NOMO-1 treated with dmso at 0.1 percent for 144 hours (cell line): Measurements from ENCODE around the gene FCER2.

Experiments used
- DNase-seq: peaks from one replicate; lab custom pipeline; 2025; ENCODE audit not compliant: unreplicated experiment; lab: John Stamatoyannopoulos, UW

FCER2 gene

DNA sequence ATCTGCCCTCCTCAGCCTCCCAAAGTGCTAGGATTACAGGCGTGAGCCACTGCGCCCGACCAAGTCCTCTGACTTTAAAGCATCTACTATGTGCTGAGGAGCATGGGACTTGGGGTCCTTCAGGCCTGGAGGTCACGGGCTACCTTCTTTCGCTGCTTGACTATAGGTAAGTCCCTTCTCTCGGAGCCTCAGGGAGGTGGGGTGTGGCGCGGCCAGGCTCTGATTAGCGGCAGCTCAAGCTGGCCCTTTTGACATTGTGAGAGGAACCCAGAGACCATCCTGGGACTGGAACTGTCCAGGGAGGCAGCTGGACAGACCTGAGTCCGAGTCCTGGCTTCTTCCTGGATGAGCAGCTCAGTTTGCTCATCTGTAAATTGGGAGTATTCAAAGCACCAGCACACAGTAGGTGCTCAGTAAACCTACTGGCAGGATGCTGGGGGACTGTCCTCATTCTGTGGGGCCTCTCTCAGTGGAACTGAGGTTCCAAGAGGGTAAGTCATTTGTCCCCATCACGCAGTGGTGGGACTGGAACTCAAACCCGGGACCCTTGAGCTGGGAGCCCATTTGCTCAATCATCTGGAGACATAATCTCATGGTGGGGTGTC lies 780 bp downstream of the FCER2 start:
- no peak for DNase-seq

DNA sequence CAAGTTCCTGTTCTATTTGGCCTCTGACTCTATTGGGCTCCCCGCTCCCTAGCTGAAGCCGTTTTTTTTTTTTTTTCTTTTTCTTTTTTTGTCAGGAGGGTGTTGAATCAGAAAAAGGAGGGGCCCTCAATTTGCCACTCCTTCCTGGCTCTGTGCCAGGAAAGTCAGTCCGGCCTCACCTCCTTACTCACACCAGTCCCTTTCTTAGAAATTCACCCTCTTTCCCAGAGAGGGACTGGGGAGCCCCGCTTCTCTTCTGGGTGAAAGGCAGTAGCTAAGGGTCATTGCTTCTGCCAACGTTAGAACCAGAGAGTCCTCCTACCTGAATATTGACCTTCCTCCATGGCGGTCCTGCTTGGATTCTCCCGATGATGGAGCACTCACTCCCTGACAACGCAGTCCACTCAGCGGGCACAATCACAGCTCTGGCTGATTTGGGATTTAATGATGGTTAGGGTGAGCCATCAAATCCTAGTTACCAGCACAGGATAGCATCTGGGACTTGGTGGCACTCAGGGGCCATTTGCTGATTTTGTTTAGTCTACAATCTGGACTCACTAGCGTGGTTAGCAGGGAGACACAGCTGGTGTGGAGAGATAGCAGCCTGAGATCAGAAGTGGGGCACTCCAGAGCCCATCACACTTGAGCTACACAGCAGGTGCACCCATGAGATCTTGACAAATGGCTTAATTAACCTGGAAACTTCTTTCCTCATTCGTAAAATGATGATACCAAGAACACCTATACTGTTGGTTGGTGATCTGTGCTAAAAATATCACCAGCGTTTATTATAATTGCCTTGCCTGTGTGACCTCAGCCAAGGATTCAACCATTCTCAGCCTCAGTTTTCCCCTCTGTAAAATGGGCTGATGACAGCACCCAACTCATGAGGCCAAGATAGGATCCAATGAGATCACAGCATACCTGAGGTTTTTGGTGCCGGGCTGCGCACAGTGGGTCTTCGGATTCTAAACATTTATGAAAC lies 2.2 kb downstream of the FCER2 start:
- no peak for DNase-seq

DNA sequence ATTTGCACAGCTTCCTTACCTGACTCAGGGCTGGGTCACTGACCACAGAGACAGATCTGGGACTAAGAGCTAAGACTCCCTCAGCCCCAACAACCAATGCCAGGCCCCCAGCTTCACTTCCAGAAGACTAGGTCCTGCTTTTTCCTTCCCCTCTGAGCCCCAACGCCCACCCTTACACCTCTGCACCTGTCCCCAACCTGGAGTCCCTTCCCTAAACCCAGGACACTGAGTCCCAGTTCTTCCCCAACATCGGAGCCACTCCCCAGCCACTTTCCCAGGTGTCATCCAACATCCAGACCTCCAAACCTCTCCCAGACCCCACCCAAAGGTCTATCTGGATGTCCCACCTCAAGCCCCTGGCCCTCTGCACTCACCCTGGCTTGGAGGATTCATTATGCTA lies 2.9 kb downstream of the FCER2 start:
- no peak for DNase-seq

DNA sequence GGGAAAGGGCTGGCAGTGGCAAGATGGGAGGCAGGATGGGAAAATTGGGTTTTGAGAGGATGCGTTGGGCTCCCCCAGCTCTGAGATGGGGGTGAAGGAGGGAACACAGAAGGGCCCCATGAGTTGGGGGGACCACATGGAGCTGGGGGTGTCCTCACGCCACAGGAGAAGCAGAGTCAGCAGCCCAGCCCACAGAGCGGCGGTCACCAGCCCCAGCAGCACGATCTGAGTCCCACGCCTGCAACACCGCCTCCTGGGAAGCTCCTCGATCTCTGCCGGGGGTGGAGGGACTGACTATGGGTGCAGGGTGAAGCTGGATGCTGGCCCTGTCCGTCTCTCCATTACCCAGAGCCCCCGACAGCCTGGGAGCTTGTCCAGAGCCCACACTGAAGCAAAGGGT lies 3.3 kb downstream of the FCER2 start:
- no peak for DNase-seq

GRCh38 chr19:7697721-7698287 lies 4.1 kb downstream of the FCER2 start:
- no peak for DNase-seq

- no peak for DNase-seq
Observed at GRCh38 chr19:7694499-7694898, 7.4 kb downstream of the FCER2 start.

DNA sequence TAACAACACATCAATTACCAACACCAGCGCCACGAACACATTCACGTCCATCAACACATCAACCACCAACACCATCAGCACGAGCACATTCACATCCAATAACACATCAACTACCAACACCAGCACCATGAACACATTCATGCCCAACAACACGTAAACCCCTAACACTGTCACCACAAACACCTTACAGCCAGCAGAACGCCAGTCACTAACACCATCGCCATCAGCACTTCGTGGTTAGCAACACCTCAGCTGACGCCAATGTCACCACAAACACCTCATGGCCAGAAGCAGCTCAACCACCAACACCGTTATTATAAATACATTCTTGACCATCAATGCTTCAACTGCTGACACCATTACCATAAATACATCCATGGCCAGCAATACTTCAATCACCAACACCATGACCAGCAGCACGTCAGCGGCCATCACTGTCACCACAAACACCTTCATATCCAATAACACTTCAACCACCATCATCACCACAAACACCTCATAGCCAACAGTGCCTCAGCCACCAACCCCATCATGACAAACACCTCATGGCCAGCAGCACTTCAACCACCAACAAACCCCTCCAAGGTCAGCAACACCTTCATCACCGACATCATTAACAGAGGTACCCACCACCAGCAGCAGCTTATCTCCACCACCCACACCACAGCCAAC lies 9.4 kb downstream of the FCER2 start:
- no peak for DNase-seq

DNA sequence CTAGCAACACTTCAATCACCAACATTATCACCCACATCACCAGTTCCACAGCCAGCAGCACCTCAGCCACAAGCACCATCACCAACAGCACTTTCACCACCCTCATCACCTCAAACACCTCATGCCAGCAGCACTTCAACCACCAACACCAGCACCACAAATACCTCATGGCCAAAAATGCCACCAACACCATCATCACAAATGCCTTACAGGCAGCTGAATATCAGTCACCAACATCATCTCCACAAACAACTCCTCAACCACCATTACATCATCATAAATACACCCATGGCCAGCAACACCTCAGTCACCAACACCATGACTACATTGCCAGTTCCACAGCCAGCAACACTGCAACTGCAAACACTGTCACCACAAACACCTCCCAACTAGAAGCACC lies 10.4 kb downstream of the FCER2 start:
- DNase-seq, result no peak

DNA sequence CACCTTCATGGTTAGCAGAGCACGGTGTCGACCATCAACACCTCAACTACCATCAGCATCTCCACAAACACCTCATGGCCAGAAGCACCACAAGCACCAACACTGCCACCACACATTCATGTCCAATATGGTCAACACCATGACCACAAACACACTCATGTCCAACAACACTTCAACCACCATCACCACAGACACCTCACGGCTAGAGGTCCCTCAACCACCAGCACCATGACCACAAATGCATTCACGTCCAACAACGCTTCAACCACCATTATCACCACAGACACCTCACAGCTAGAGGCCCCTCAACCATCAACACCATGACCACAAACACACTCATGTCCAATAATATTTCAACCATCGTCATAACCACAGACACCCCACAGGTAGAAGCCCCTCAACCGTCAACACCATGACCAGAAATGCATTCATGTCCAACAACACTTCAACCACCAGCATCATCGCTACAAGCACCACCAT lies 11.1 kb downstream of the FCER2 start:
- no peak for DNase-seq

DNA sequence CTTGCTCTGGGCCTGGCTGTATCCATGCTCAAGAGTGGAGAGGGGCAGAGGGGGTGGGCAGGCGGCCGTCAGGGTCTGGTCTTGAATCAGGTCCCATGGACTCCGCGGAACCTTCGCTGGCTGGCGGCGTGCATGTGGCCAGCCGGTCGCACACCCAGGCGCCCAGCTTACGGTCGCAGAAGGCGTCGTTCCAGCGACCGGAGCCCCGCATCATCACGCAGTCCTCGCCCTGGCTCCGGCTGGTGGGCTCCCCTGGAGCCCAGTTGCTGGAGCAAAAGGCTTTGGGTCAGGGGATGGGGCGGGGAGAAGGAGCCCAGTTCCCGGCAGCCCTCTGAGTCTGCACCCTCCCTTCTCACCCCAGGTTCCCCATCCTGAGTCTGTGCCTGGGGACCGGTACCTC lies 12.8 kb downstream of the FCER2 start:
- DNase-seq, result no peak

DNA sequence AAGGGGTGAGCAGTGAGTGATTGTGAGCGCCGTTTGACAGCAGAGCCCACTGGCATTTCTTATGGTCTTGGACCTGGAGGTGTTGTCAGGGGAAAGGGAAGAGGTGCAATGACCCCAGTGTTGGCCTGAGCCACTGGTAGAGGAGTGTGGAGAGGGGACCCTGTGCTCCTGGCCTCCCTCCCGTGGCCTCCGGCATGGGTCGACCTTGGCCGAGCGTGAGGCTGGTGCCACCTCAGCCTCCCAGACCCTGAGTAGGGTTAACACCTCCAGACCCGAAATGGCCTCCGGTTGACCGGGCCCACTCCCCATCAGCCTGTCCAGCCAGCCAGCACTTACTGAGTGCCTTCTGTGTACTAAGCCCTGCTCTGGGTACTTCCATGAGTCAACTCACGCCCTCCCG lies 14.8 kb downstream of the FCER2 start:
- no peak for DNase-seq

DNA sequence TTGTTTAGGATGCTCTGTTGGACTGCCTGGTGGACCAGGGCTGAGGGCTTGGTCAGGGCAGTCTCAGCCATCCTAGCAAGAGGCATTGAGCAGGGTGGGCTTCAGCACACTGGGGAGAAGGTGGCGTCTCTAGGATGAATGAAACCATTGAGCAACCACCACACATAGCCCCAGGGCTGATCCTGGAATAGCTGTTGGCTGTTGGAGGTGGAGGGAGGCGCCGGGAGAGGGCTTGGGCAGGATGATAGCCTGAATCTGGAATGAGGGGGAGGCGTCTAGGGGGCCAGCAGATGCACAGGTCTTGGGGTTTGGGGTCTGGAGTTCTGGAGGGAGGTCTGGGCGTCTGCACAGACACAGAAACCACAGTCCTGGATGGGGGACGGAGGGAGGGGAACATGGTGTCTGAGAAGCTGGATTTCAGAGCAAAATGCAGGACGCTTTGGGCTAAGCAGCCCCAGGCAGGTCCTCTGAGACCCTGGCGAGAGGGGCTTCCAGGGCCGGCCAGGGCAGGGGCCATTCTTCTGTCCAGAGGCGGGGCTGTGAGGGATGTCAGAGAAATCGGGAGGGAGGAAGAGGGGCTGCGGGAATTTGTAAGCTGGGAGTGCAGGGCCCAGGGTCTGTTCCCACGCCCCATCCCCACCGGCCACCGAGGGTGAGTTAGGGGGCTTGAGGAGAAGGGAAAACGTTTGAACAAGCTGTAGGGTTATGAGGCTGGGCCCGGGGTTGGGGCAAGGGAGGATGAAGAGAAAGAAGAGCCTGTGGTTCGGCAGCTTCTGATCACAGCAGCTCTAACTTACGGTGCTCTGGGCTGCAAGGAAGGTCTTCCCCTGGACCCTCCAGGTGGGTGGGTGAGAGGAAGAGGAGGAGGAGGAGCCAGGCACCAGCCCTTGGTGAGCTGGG lies 16.1 kb downstream of the FCER2 start:
- no peak for DNase-seq

GRCh38 chr19:7682175-7682855 lies 19.6 kb downstream of the FCER2 start:
- DNase-seq, result no peak

- DNase-seq, result peak; percentile 94
Observed at GRCh38 chr19:7681340-7682174, 20.4 kb downstream of the FCER2 start.

DNA sequence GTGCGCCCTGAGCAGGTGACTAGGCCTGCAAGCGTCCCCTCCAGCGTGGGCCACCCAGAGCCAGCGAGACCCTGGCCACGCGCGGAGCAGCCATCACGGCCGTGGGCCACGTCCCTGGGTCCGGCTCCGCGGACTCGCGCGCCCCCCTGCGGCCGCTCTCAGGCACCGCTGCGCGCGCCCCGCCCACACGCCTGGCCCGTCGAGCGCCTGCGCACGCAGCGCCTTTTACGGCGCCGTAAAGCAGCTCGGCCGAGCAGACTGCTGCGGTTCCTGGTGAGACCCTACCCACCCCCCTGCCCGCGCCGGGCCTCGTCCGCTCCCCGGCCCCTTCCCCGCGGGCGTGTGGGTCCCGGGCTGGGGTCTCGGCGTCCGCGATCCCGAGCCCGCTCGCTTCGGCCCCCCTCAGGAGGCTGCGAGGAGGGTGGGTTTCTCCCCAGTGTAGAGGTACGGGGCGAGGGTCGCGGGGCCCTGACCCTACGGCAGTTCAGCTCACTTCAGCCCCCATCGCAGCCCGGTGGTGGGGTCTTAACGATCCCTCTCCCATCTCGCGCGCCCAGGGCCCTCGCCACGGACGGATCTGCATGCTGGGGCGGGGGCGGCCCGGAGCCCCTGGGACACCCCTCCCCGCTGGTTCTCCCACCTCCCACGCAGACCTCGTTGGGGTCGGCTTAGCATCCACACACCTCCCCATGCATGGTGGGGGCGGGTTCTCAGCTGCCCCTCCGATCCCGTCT lies 21.2 kb downstream of the FCER2 start, which contains the start of gene TRAPPC5:
Gene TRAPPC5 (plus strand): TSS at position 228 of the 734 bp plus-strand sequence. CDS start 1,421 bp downstream, outside the sequence.
- peak; percentile 81 for DNase-seq

- no peak for DNase-seq
Observed at GRCh38 chr19:7679771-7680605, 21.9 kb downstream of the FCER2 start.
